Adrenal gland (tissue), 12 donors: ENCODE measurements around the gene KLF16. TPM values are rescaled to one million over a fixed set of nuclear protein-coding genes. Genes with fewer than 3 reads are reported as not detected.
A peak's percentile ranks its signal among the peaks of the same experiment; 100 is the strongest.
"Not testable (repeated sequence)": the region's sequence is repeated elsewhere in the genome, so short reads cannot be mapped to it uniquely, and the experiment has no call there.

Experiments
- DNase-seq, 7 donors: peaks; one replicate each; pipeline ENCODE4 v3.0.0-alpha.2; 2019 to 2020
- H3K27ac ChIP-seq, 5 donors: fragments of 200-600 bp; sonication (generic) in 4 of 5; 1 replicate in 3 of 5; 2 replicates in 2 of 5; pipeline versions ENCODE4 v1.5.1 to v1.8.0; 2016 to 2020; ENCODE audit warnings: mild to moderate bottlenecking in 1 of 5
- H3K27me3 ChIP-seq: fragments of 200-600 bp; 2 replicates; pipeline ENCODE4 v1.8.0; 2021
- H3K36me3 ChIP-seq, 2 donors: fragments of 200-600 bp; replicated peaks in 1 of 2; 1 replicate in 1 of 2; 2 replicates in 1 of 2; pipeline versions ENCODE4 v1.5.1 to v1.8.0; 2018 to 2022
- H3K4me1 ChIP-seq, 2 donors: fragments of 200-600 bp; replicated peaks in 1 of 2; 1 replicate in 1 of 2; 2 replicates in 1 of 2; pipeline versions ENCODE4 v1.5.1 to v1.8.0; 2018 to 2021
- H3K4me3 ChIP-seq, 4 donors: fragments of 200-600 bp; sonication (generic) in 3 of 4; one replicate each; pipeline ENCODE4 v1.5.1; 2016 to 2018
- H3K9me3 ChIP-seq, 3 donors: fragments of 200-600 bp; sonication (generic) in 1 of 3; replicated peaks in 1 of 3; 1 replicate in 2 of 3; 2 replicates in 1 of 3; pipeline versions ENCODE4 v1.5.1 to v1.8.0; 2016 to 2021
- CTCF ChIP-seq, 6 experiments: fragments of 450-650 bp in 4 of 6; fragments of 200-600 bp in 2 of 6; sonication (generic) in 1 of 6; IDR thresholded peaks; 1 replicate in 5 of 6; 2 replicates in 1 of 6; pipeline versions ENCODE4 v1.5.1 to v1.8.0; 2016 to 2021; ENCODE audit warnings: antibody characterized with exemption in 6 of 6, mild to moderate bottlenecking in 2 of 6, moderate library complexity in 1 of 6
- POLR2A ChIP-seq, 2 donors: fragments of 450-650 bp; IDR thresholded peaks; one replicate each; pipeline ENCODE4 v1.6.1; 2017; ENCODE audit warnings: antibody characterized with exemption in 2 of 2, mild to moderate bottlenecking in 2 of 2, moderate library complexity in 1 of 2
- WGBS, 4 donors: extraction: QIAGEN DNeasy Blood & Tissue Kit in 2 of 4; methylation state at CpG; one replicate each; pipeline versions ENCODE4 v1.1.5 to v1.1.7; 2013 to 2017; 5-methylcytosine and 5-hydroxymethylcytosine counted together
- intact Hi-C, 2 donors: fragments of 100-400 bp; cut with DNase I; formaldehyde crosslinking; loops; one replicate each; pipeline versions ENCODE4 v1.14.1 to v1.15.0; 2022 to 2023
- polyA plus RNA-seq, 3 donors: library from polyadenylated mRNA; stranded (reverse); fragments of 200-250 nt in 2 of 3; fragments of 350-450 nt in 1 of 3; fragmentation: Illumina TruSeq in 1 of 3; extraction: RNeasy Lipid Tissue Mini Kit (QIAGEN cat#74804) in 1 of 3; gene quantifications; one replicate each; pipeline ENCODE4 v1.2.3, GENCODE V29; 2013 to 2014
- total RNA-seq, 9 donors: library from RNA; depleted of rRNA in 4 of 9; stranded (reverse); fragments of >200 nt in 4 of 9; fragments of 120-200 nt in 1 of 9; fragmentation: NEBNext Ultra II Directional in 1 of 9; extraction: Animal tissue kit (Norgen Biotek cat#: 25700) in 1 of 9; gene quantifications; one replicate each; pipeline versions ENCODE4 v1.1.0 to v1.2.4, GENCODE V29; 2013 to 2023
- donor health status: healthy with polysubstance abuse.
- donor health status: Bipolar disorder and iron deficiency.
- donor health status: DM: yes; HTN: yes; CAD: no.
- donor health status: DM: no; HTN: no; CAD: no.
- donor health status: DM: no; HTN: no; CAD: no.
- donor health status: DM: yes; HTN: yes; CAD: no.

Gene KLF16
- total and polyA plus RNA-seq, 12 donors, result 2.0 to 28.1 (median 13.9) TPM

GRCh38 chr19:1893791-1894190 lies 30.4 kb upstream of the KLF16 start:
- no peaks in the 10 kb centered on the region for H3K9me3 ChIP-seq
- H3K27ac ChIP-seq, result no peak overlapping the region
- TF ChIP-seq CTCF (IDR thresholded peaks at IDR 0.05) (no peak), POLR2A (IDR thresholded peaks at IDR 0.05) (no peak)
- no peak overlapping the region for H3K4me3 ChIP-seq
- WGBS, 4 donors, result 82 to 88% (median 87%) methylated on average over 17 of the region's 17 CpGs
- no peaks in the 10 kb centered on the region for H3K36me3 ChIP-seq
- no peaks in the 10 kb centered on the region for H3K27me3 ChIP-seq
- peaks cover 0 to 10% of the 10 kb centered on the region in 2 donors for H3K4me1 ChIP-seq
- intact Hi-C loops, result no loop called here
- DNase-seq, result no peak

- 89 to 100% (median 93%) methylated on average over 1 of the region's 1 CpG for WGBS, 4 donors
- DNase-seq, result no peak
- H3K27ac ChIP-seq, result no peak overlapping the region
- TF ChIP-seq POLR2A (IDR thresholded peaks at IDR 0.05), result no peak
- no peak for TF ChIP-seq CTCF (IDR thresholded peaks at IDR 0.05)
- H3K4me3 ChIP-seq, result no peak overlapping the region
- H3K4me1 ChIP-seq, result no peaks in the 10 kb centered on the region
- H3K9me3 ChIP-seq, result no peaks in the 10 kb centered on the region
- H3K27me3 ChIP-seq, result no peaks in the 10 kb centered on the region
- intact Hi-C loops, result no loop called here
- no peaks in the 10 kb centered on the region for H3K36me3 ChIP-seq
Observed at GRCh38 chr19:1889907-1890306, 26.5 kb upstream of the KLF16 start.

- TF ChIP-seq POLR2A (IDR thresholded peaks at IDR 0.05) (no peak), CTCF (IDR thresholded peaks at IDR 0.05) (no peak)
- no peaks in the 10 kb centered on the region for H3K9me3 ChIP-seq
- H3K36me3 ChIP-seq, result no peaks in the 10 kb centered on the region
- no peak overlapping the region for H3K4me3 ChIP-seq
- no peaks in the 10 kb centered on the region for H3K27me3 ChIP-seq
- no peak for DNase-seq
- peaks cover 11 to 13% of the 10 kb centered on the region in 2 donors for H3K4me1 ChIP-seq
- no peak overlapping the region for H3K27ac ChIP-seq
- intact Hi-C loops, result no loop called here
- WGBS, 4 donors, result 64 to 78% (median 72%) methylated on average over 5 of the region's 5 CpGs
Observed at GRCh38 chr19:1888385-1888784, 25.0 kb upstream of the KLF16 start.

GRCh38 chr19:1886360-1886759 lies 23.0 kb upstream of the KLF16 start:
- intact Hi-C loops, result not testable (repeated sequence)

GRCh38 chr19:1885398-1886119 lies 22.2 kb upstream of the KLF16 start, which contains the start of gene ABHD17A:
TSS of gene ABHD17A (minus strand) at chr19:1885496. CDS start at chr19:1881566, 3,930 bp downstream.
- H3K36me3 ChIP-seq, H3K27me3 ChIP-seq, intact Hi-C loops, H3K9me3 ChIP-seq: not testable (repeated sequence)
- DNase-seq, result peak; percentile 92 to 97 (median 95)
- WGBS, 4 donors, result 21 to 56% (median 30%) methylated on average over 16 to 43 of the region's 46 CpGs
- H3K27ac ChIP-seq, result peak within 1 kb of the TSS in 4 of 5 donors; percentile 70 to 96 (median 79)
- H3K4me3 ChIP-seq, result peak within 1 kb of the TSS; percentile 32 to 77 (median 63)
- peak; percentile 49 to 74 for TF ChIP-seq POLR2A (IDR thresholded peaks at IDR 0.05)
- peaks cover 18 to 26% of the 10 kb centered on the region in 2 donors for H3K4me1 ChIP-seq

More at GRCh38 chr19:1886360-1886759, 23.0 kb upstream of the KLF16 start:
- not testable (repeated sequence) for H3K36me3 ChIP-seq, H3K9me3 ChIP-seq, H3K27ac ChIP-seq, DNase-seq, H3K4me3 ChIP-seq, H3K27me3 ChIP-seq
- peaks cover 18 to 26% of the 10 kb centered on the region in 2 donors for H3K4me1 ChIP-seq
- 90 to 95% (median 93%) methylated on average over 15 of the region's 15 CpGs for WGBS, 4 donors
